HepG2 (cell line): ENCODE results near the gene RHBDL3. TPM values are rescaled to one million over a fixed set of nuclear protein-coding genes. Genes with fewer than 3 reads are reported as not detected.
A peak's percentile ranks its signal among the peaks of the same experiment; 100 is the strongest.

Source experiments
- ATAC-seq: fragments of 200-7000 bp; cut with Tn5 transposase; 3 replicates; pipeline ENCODE4 v1.9.1; 2020; ENCODE audit warnings: mild to moderate bottlenecking, moderate library complexity
- BruUV-seq: library from RNA; stranded (reverse); fragments of 400-500 nt; replicated peaks from 2 replicates; lab custom pipeline; 2021; lab: Mats Ljungman, UMichigan
- CTCF ChIA-PET: fragments of 300-600 bp; formaldehyde crosslinking; extraction: SDS; loops from one replicate; lab custom pipeline; 2021; ENCODE audit warnings: low total read pairs, inconsistent platforms, low intra/inter-chr PET ratio; lab: Yijun Ruan, JAX
- POLR2A ChIA-PET: fragments of 350-600 bp; sonication (Branson Sonifier 250); formaldehyde crosslinking; loops from one replicate; lab custom pipeline; 2020; ENCODE audit warnings: antibody characterized with exemption, inconsistent platforms; lab: Yijun Ruan, JAX
- DNase-seq: peaks from one replicate; pipeline ENCODE4 v3.0.0-alpha.2; 2015; ENCODE audit warnings: low spot score
- FAIRE-seq: peaks from 3 replicates; lab custom pipeline; 2011; peaks lifted over from hg19 to GRCh38; lab: Jason Lieb, UNC
- H2AFZ ChIP-seq: one replicate; pipeline ENCODE4 v1.6.1; 2011; ENCODE audit warnings: low read length, inconsistent platforms
- H3K27ac ChIP-seq: fragments of 300-600 bp; 3 replicates; pipeline ENCODE4 v1.8.0; 2011; ENCODE audit warnings: mixed run types, mild to moderate bottlenecking, mixed read lengths, low read length, inconsistent platforms; ENCODE audit not compliant: insufficient read depth; ENCODE audit errors: extremely low read length
- H3K27me3 ChIP-seq, 2 experiments: fragments of 200-600 bp in 1 of 2; 2 replicates in 1 of 2; 3 replicates in 1 of 2; pipeline versions ENCODE4 v1.6.0 to v1.8.0; 2011; ENCODE audit warnings: low read length in 2 of 2, mild to moderate bottlenecking in 2 of 2, moderate library complexity in 2 of 2, inconsistent platforms in 1 of 2; ENCODE audit not compliant: insufficient read depth in 2 of 2, control insufficient read depth in 1 of 2
- H3K36me3 ChIP-seq, 2 experiments: fragments of 200-600 bp in 1 of 2; replicated peaks in 1 of 2; 2 replicates in 1 of 2; 3 replicates in 1 of 2; pipeline versions ENCODE4 v1.5.1 to v1.8.0; 2011; ENCODE audit warnings: low read length in 2 of 2, inconsistent platforms in 1 of 2; ENCODE audit not compliant: insufficient read depth in 2 of 2, control insufficient read depth in 1 of 2
- H3K4me1 ChIP-seq: 2 replicates; pipeline ENCODE4 v1.5.1; 2012; ENCODE audit warnings: low read length, inconsistent platforms; ENCODE audit not compliant: insufficient read depth
- H3K4me2 ChIP-seq: 2 replicates; pipeline ENCODE4 v1.6.0; 2011; ENCODE audit warnings: low read depth, low read length, inconsistent platforms
- H3K4me3 ChIP-seq, 3 experiments: fragments of 200-600 bp in 1 of 3; sonication (generic), shearing (Covaris generic) in 1 of 3; replicated peaks in 1 of 3; 2 replicates each; pipeline ENCODE4 v1.5.1; 2011 to 2016; ENCODE audit warnings: low read length in 3 of 3, inconsistent platforms in 2 of 3, low read depth in 2 of 3, mild to moderate bottlenecking in 2 of 3, control low read depth in 1 of 3, mixed read lengths in 1 of 3; ENCODE audit not compliant: insufficient read depth in 1 of 3
- H3K79me2 ChIP-seq: one replicate; pipeline ENCODE4 v1.6.1; 2011; ENCODE audit warnings: low read length, inconsistent platforms; ENCODE audit not compliant: insufficient read depth
- H3K9ac ChIP-seq: 2 replicates; pipeline ENCODE4 v1.6.0; 2011; ENCODE audit warnings: mild to moderate bottlenecking, low read depth, low read length, inconsistent platforms; ENCODE audit not compliant: insufficient read depth
- H3K9me3 ChIP-seq: 2 replicates; pipeline ENCODE4 v1.5.1; 2012; ENCODE audit warnings: mild to moderate bottlenecking, low read length
- H4K20me1 ChIP-seq: 2 replicates; pipeline ENCODE4 v1.6.0; 2011; ENCODE audit warnings: inconsistent platforms, mild to moderate bottlenecking, low read length, moderate library complexity; ENCODE audit not compliant: insufficient read depth
- ETS1 ChIP-seq: sonication (generic); formaldehyde crosslinking; IDR thresholded peaks from 2 replicates; pipeline ENCODE4 v1.4.0; 2020; ENCODE audit warnings: missing genetic modification reagents
- ETV6 ChIP-seq: sonication (generic); formaldehyde crosslinking; conservative IDR thresholded peaks from 2 replicates; pipeline ENCODE4 v1.4.0; 2020; ENCODE audit warnings: missing genetic modification reagents
- HDAC2 ChIP-seq: sonication (generic); formaldehyde crosslinking; IDR thresholded peaks from 2 replicates; pipeline ENCODE4 v1.4.0; 2020; ENCODE audit warnings: missing genetic modification reagents
- KLF11 ChIP-seq: IDR thresholded peaks from 2 replicates; pipeline ENCODE4 v1.6.1; 2016; ENCODE audit warnings: missing compliant biosample characterization
- MAFF ChIP-seq: IDR thresholded peaks from 2 replicates; pipeline ENCODE4 v1.6.1; 2011; ENCODE audit warnings: low read depth, low read length, improper control_type of control experiment
- MIER2 ChIP-seq: IDR thresholded peaks from 2 replicates; pipeline ENCODE4 v1.6.1; 2016; ENCODE audit warnings: missing biosample characterization, missing genetic modification reagents
- REL ChIP-seq: sonication (generic); formaldehyde crosslinking; conservative IDR thresholded peaks from 2 replicates; pipeline ENCODE4 v1.8.0; 2022; ENCODE audit warnings: mild to moderate bottlenecking, missing genetic modification reagents, moderate library complexity
- SRY ChIP-seq: sonication (generic); formaldehyde crosslinking; IDR thresholded peaks from 2 replicates; pipeline ENCODE4 v1.8.0; 2022; ENCODE audit warnings: mild to moderate bottlenecking, missing genetic modification reagents
- ZBTB20 ChIP-seq: sonication (generic); formaldehyde crosslinking; IDR thresholded peaks from 2 replicates; pipeline ENCODE4 v1.8.1; 2023; ENCODE audit warnings: missing genetic modification reagents, low read depth, mild to moderate bottlenecking, borderline replicate concordance
- ZNF138 ChIP-seq: sonication (generic); formaldehyde crosslinking; IDR thresholded peaks from 2 replicates; pipeline ENCODE4 v1.5.0; 2020; ENCODE audit warnings: mild to moderate bottlenecking, low read depth, missing genetic modification reagents
- ZNF329 ChIP-seq: sonication (generic); formaldehyde crosslinking; IDR thresholded peaks from 2 replicates; pipeline ENCODE4 v1.9.0; 2021; ENCODE audit warnings: low read depth, mild to moderate bottlenecking, missing genetic modification reagents
- ZNF773 ChIP-seq: sonication (generic); formaldehyde crosslinking; IDR thresholded peaks from 2 replicates; pipeline ENCODE4 v1.4.0; 2020; ENCODE audit warnings: missing genetic modification reagents, borderline replicate concordance
- WGBS: methylation state at CpG from one replicate; pipeline ENCODE4 v1.1.6; 2017; ENCODE audit warnings: low lambda C conversion rate; 5-methylcytosine and 5-hydroxymethylcytosine counted together
- in situ Hi-C: cut with HindIII; loops from 2 replicates; pipeline ENCODE4 v1.10.0; 2017; ENCODE audit warnings: low pct_unique_long_range_greater_than_20kb; ENCODE audit not compliant: extremely low pct_ligation_motif_present
- intact Hi-C: fragments of 100-400 bp; cut with micrococcal nuclease; formaldehyde crosslinking; loops from one replicate; pipeline ENCODE4 v1.10.0; 2022; ENCODE audit not compliant: unreplicated experiment
- polyA plus RNA-seq, 8 experiments: library from polyadenylated mRNA; depleted of rRNA in 3 of 8; stranded (reverse) in 7 of 8; unstranded in 1 of 8; fragments of >200 nt; fragmentation: Illumina TruSeq in 4 of 8; extraction: Trizol in 4 of 8; gene quantifications; 2 replicates each; pipeline versions ENCODE4 v1.2.1 to v1.2.3, GENCODE V29; 2011 to 2016; ENCODE audit warnings: low read depth in 4 of 8, missing spikeins in 1 of 8, mixed read lengths in 1 of 8; ENCODE audit not compliant: insufficient read depth in 1 of 8
- total RNA-seq, 5 experiments: library from RNA; depleted of rRNA; stranded (reverse); fragments of >200 nt; fragmentation: Illumina TruSeq; extraction: Trizol; gene quantifications; 2 replicates each; pipeline ENCODE4 v1.2.3, GENCODE V29; 2016; ENCODE audit warnings: low read depth in 1 of 5
- TF ChIP-seq, protein P1 (sequence below): sonication (generic); formaldehyde crosslinking; IDR thresholded peaks from 2 replicates; pipeline ENCODE4 v1.8.0; 2022; ENCODE audit warnings: mild to moderate bottlenecking, missing genetic modification reagents; ENCODE audit not compliant: insufficient replicate concordance
- TF ChIP-seq, protein P2 (sequence below): sonication (generic); formaldehyde crosslinking; IDR thresholded peaks from 2 replicates; pipeline ENCODE4 v1.5.0; 2020; ENCODE audit warnings: mild to moderate bottlenecking, missing genetic modification reagents, moderate library complexity

Gene RHBDL3
- total and polyA plus RNA-seq, 2 of the 13 experiments (the other 11 are each of a cell fraction or from before 2014, with no cell fraction given): 0.09 TPM; not detected in 1

DNA sequence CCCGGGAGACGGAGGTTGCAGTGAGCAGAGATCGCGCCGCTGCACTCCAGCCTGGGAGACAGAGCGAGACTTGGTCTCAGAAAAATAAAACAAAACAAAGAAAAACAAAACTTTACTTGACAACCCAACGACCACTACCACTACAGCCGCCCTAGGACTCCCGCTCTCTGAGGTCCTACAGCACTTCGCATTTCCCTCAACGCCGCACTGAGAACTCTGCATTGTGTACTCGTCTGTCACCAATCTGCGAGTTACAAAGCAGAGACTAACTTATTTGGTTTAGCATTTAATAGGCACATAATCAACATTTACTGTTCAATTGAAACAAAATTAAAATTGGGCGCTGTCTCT lies 83.8 kb downstream of the RHBDL3 start (continued):
- TF ChIP-seq, protein P1, sequence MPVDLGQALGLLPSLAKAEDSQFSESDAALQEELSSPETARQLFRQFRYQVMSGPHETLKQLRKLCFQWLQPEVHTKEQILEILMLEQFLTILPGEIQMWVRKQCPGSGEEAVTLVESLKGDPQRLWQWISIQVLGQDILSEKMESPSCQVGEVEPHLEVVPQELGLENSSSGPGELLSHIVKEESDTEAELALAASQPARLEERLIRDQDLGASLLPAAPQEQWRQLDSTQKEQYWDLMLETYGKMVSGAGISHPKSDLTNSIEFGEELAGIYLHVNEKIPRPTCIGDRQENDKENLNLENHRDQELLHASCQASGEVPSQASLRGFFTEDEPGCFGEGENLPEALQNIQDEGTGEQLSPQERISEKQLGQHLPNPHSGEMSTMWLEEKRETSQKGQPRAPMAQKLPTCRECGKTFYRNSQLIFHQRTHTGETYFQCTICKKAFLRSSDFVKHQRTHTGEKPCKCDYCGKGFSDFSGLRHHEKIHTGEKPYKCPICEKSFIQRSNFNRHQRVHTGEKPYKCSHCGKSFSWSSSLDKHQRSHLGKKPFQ (CRISPR knock-in tag): no peak
- peak; percentile 36; the same call in 1 of the 2 replicates for TF ChIP-seq REL (CRISPR knock-in tag)
- TF ChIP-seq ZBTB20 (CRISPR knock-in tag): no peak
- no peak for TF ChIP-seq KLF11
- no peak for TF ChIP-seq HDAC2 (CRISPR knock-in tag)
- no peak for TF ChIP-seq ZNF138 (CRISPR knock-in tag)
- TF ChIP-seq, all 625 proteins: peak for 12

GRCh38 chr17:32349854-32350665 lies 84.4 kb downstream of the RHBDL3 start, which contains the start of gene ZNF207:
ZNF207 (plus strand) TSS chr17:32350157; CDS start chr17:32350286, 129 bp downstream.
- POLR2A ChIA-PET: interaction anchor here (0.6 to 1.6 kb wide), 4 partner anchors 8 to 182 kb away, joined by 4 to 6 read pairs (median 5); partner anchors contain the start of genes C17orf75 and PSMD11
- BruUV-seq: TSS peak; percentile 88
- peak; percentile 82 for FAIRE-seq
- Histone ChIP-seq H2AFZ (peak within 1 kb of the TSS; percentile 5), H3K27me3 (peaks cover 0 to 4% of the 10 kb centered on the region in 2 experiments; a peak in 1 of 5 replicates), H3K4me1 (peaks cover 40% of the 10 kb centered on the region), H3K9ac (peak within 1 kb of the TSS; percentile 100), H3K9me3 (no peaks in the 10 kb centered on the region), H3K36me3 (peaks cover under 1 to 16% of the 10 kb centered on the region in 2 experiments; a peak in 2 of 5 replicates), H3K4me2 (peak within 1 kb of the TSS; percentile 87), H4K20me1 (peaks cover 41% of the 10 kb centered on the region), H3K4me3 (peak within 1 kb of the TSS; percentile 64 to 98 (median 97)), H3K27ac (peak within 1 kb of the TSS; percentile 99), H3K79me2 (peaks cover 62% of the 10 kb centered on the region)
- CTCF ChIA-PET: no interaction called here
- ATAC-seq: peak; percentile 93
- under 1% methylated on average over 39 of the region's 47 CpGs for WGBS
- DNase-seq: peak; percentile 90
- in situ Hi-C loops: no loop called here
- intact Hi-C loops: no loop called here
- TF ChIP-seq ETV6 (CRISPR knock-in tag) (no peak), ZNF773 (CRISPR knock-in tag) (0 out of 2 replicates have a peak, but pooled peaks have one; percentile 47), ETS1 (CRISPR knock-in tag) (no peak), ZNF329 (CRISPR knock-in tag) (no peak), MIER2 (no peak), MAFF (no peak), SRY (CRISPR knock-in tag) (no peak)
- TF ChIP-seq, protein P2, sequence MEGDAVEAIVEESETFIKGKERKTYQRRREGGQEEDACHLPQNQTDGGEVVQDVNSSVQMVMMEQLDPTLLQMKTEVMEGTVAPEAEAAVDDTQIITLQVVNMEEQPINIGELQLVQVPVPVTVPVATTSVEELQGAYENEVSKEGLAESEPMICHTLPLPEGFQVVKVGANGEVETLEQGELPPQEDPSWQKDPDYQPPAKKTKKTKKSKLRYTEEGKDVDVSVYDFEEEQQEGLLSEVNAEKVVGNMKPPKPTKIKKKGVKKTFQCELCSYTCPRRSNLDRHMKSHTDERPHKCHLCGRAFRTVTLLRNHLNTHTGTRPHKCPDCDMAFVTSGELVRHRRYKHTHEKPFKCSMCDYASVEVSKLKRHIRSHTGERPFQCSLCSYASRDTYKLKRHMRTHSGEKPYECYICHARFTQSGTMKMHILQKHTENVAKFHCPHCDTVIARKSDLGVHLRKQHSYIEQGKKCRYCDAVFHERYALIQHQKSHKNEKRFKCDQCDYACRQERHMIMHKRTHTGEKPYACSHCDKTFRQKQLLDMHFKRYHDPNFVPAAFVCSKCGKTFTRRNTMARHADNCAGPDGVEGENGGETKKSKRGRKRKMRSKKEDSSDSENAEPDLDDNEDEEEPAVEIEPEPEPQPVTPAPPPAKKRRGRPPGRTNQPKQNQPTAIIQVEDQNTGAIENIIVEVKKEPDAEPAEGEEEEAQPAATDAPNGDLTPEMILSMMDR (CRISPR knock-in tag): no peak
